ENCODE measurements around the gene GHRHR. TPM values are rescaled to one million over a fixed set of nuclear protein-coding genes. Genes with fewer than 3 reads are reported as not detected.

GHRHR gene
- total RNA-seq, 4 donors from 2014 or later, result not detected

- no peak for TF ChIP-seq EP300 (IDR thresholded peaks at IDR 0.05)
- TF ChIP-seq POLR2A (IDR thresholded peaks at IDR 0.05; ENCODE audit: low read depth), result no peak
- no peak for TF ChIP-seq POLR2AphosphoS5 (IDR thresholded peaks at IDR 0.05)
- no peak for TF ChIP-seq CTCF (IDR thresholded peaks at IDR 0.05)
- Histone ChIP-seq H3K36me3 (no peaks in the 10 kb centered on the region), H3K9me3 (no peaks in the 10 kb centered on the region), H3K4me3 (no peak overlapping the region), H3K27me3 (peaks cover 0 to 10% (median 0%) of the 10 kb centered on the region in 4 donors), H3K4me1 (peaks cover 0 to 8% (median 5%) of the 10 kb centered on the region in 4 donors), H3K27ac (replicated peaks in 1 of 4) (no peak overlapping the region)
- no peak for DNase-seq (ENCODE audit: extremely low spot score)
- intact Hi-C loops (cut with DNase I), result loop anchor here (5.0 kb wide), 1 partner anchor 228 kb away; no protein-coding TSS in a partner anchor
- 86% methylated on average over 5 of the region's 5 CpGs for WGBS
These were observed 6.3 kb downstream of the GHRHR start for GRCh38 chr7:30970074-30970473.

- Histone ChIP-seq H3K27ac (replicated peaks in 1 of 4) (no peak overlapping the region), H3K27me3 (peaks cover 0 to 10% (median 0%) of the 10 kb centered on the region in 4 donors), H3K9me3 (no peaks in the 10 kb centered on the region), H3K4me1 (peaks cover 0 to 10% (median 7%) of the 10 kb centered on the region in 4 donors), H3K4me3 (no peak overlapping the region), H3K36me3 (no peaks in the 10 kb centered on the region)
- peak; percentile 90 for DNase-seq (ENCODE audit: extremely low spot score)
- 53% methylated on average over 6 of the region's 6 CpGs for WGBS
- intact Hi-C loops (cut with DNase I), result loop anchor here (5.0 kb wide), 1 partner anchor 228 kb away; no protein-coding TSS in a partner anchor
- no peak for TF ChIP-seq EP300 (IDR thresholded peaks at IDR 0.05)
- TF ChIP-seq CTCF (IDR thresholded peaks at IDR 0.05), result no peak
- no peak for TF ChIP-seq POLR2AphosphoS5 (IDR thresholded peaks at IDR 0.05)
- no peak for TF ChIP-seq POLR2A (IDR thresholded peaks at IDR 0.05; ENCODE audit: low read depth)
These were observed 6.9 kb downstream of the GHRHR start for GRCh38 chr7:30970594-30971094.

GRCh38 chr7:30971440-30971839 lies 7.7 kb downstream of the GHRHR start:
- peaks cover 0 to 10% (median 0%) of the 10 kb centered on the region in 4 donors for H3K27me3 ChIP-seq
- intact Hi-C loops (cut with DNase I), result loop anchor here (5.0 kb wide), 1 partner anchor 229 kb away; no protein-coding TSS in a partner anchor
- H3K9me3 ChIP-seq, result no peaks in the 10 kb centered on the region
- peak; percentile 72 for DNase-seq (ENCODE audit: extremely low spot score)
- no peak overlapping the region for H3K27ac ChIP-seq (replicated peaks in 1 of 4)
- no peak overlapping the region for H3K4me3 ChIP-seq
- no peak for TF ChIP-seq EP300 (IDR thresholded peaks at IDR 0.05)
- 57% methylated on average over 3 of the region's 3 CpGs for WGBS
- no peaks in the 10 kb centered on the region for H3K36me3 ChIP-seq
- peaks cover 0 to 10% (median 7%) of the 10 kb centered on the region in 4 donors for H3K4me1 ChIP-seq

- TF ChIP-seq CTCF (IDR thresholded peaks at IDR 0.05) (no peak), POLR2AphosphoS5 (IDR thresholded peaks at IDR 0.05) (no peak), EP300 (IDR thresholded peaks at IDR 0.05) (no peak), POLR2A (IDR thresholded peaks at IDR 0.05; ENCODE audit: low read depth) (no peak)
- intact Hi-C loops (cut with DNase I), result loop anchor here (5.0 kb wide), 1 partner anchor 230 kb away; no protein-coding TSS in a partner anchor
- H3K27ac ChIP-seq (replicated peaks in 1 of 4), result no peak overlapping the region
- H3K27me3 ChIP-seq, result peaks cover 0 to 10% (median 0%) of the 10 kb centered on the region in 4 donors
- WGBS, result 65% methylated on average over 15 of the region's 15 CpGs
- no peaks in the 10 kb centered on the region for H3K36me3 ChIP-seq
- H3K4me3 ChIP-seq, result no peak overlapping the region
- peaks cover 0 to 10% (median 7%) of the 10 kb centered on the region in 4 donors for H3K4me1 ChIP-seq
- DNase-seq (ENCODE audit: extremely low spot score), result peak; percentile 89
- no peaks in the 10 kb centered on the region for H3K9me3 ChIP-seq
These were observed 8.2 kb downstream of the GHRHR start for GRCh38 chr7:30971840-30972563.

GRCh38 chr7:30973292-30973691 lies 9.5 kb downstream of the GHRHR start:
- TF ChIP-seq EP300 (IDR thresholded peaks at IDR 0.05), result no peak
- no peak for TF ChIP-seq POLR2A (IDR thresholded peaks at IDR 0.05; ENCODE audit: low read depth)
- no peak for TF ChIP-seq CTCF (IDR thresholded peaks at IDR 0.05)
- TF ChIP-seq POLR2AphosphoS5 (IDR thresholded peaks at IDR 0.05), result no peak
- no peak for DNase-seq (ENCODE audit: extremely low spot score)
- no peaks in the 10 kb centered on the region for H3K9me3 ChIP-seq
- peaks cover 0 to 12% (median 9%) of the 10 kb centered on the region in 4 donors for H3K4me1 ChIP-seq
- H3K27me3 ChIP-seq, result peaks cover 0 to 10% (median 0%) of the 10 kb centered on the region in 4 donors
- WGBS, result 75% methylated on average over 3 of the region's 3 CpGs
- H3K27ac ChIP-seq (replicated peaks in 1 of 4), result no peak overlapping the region
- no peaks in the 10 kb centered on the region for H3K36me3 ChIP-seq
- H3K4me3 ChIP-seq, result no peak overlapping the region
- intact Hi-C loops (cut with DNase I), result loop anchor here (5.0 kb wide), 1 partner anchor 231 kb away; no protein-coding TSS in a partner anchor

Measured in esophagus muscularis mucosa (tissue), 4 donors.